ENCODE measurements around the gene SAMD9.

GRCh38 chr7:93060025-93060424, 57.8 kb downstream of the SAMD9 start:
- no peak for TF ChIP-seq CTCF (conservative IDR thresholded peaks at IDR 0.05; ENCODE audit: low read depth, low read length)
- no peak for TF ChIP-seq EZH2 (IDR thresholded peaks at IDR 0.05; ENCODE audit: borderline replicate concordance, low read depth, low read length, poor library complexity, severe bottlenecking)

Data from A673 (cell line).